Glomerular endothelial cell (primary cell): ENCODE data around the gene PHACTR3. TPM values are rescaled to one million over a fixed set of nuclear protein-coding genes. Genes with fewer than 3 reads are reported as not detected.

ENCODE experiments used
- DNase-seq: peaks from one replicate; pipeline ENCODE4 v3.0.0-alpha.2; 2011; ENCODE audit warnings: low read depth, low spot score; ENCODE audit errors: extremely low read depth
- total RNA-seq: library from RNA; depleted of rRNA; stranded (reverse); fragments of >200 nt; gene quantifications from 2 replicates; pipeline ENCODE4 v1.2.3, GENCODE V29; 2015

Gene PHACTR3
- total RNA-seq, 1 donor from 2014 or later = not detected

GRCh38 chr20:59745201-59745600 lies 140.9 kb downstream of the PHACTR3 start:
- no peak for DNase-seq

- DNase-seq = no peak
Observed at GRCh38 chr20:59745716-59746115, 141.4 kb downstream of the PHACTR3 start.

GRCh38 chr20:59746155-59746554 lies 141.8 kb downstream of the PHACTR3 start:
- DNase-seq = no peak

- DNase-seq = no peak
Observed at GRCh38 chr20:59747671-59748515, 143.6 kb downstream of the PHACTR3 start.

GRCh38 chr20:59748619-59749191 lies 144.4 kb downstream of the PHACTR3 start:
- no peak for DNase-seq

GRCh38 chr20:59749301-59749700 lies 145.0 kb downstream of the PHACTR3 start:
- no peak for DNase-seq

- DNase-seq = no peak
Observed at GRCh38 chr20:59750209-59750840, 146.0 kb downstream of the PHACTR3 start.

- DNase-seq = no peak
Observed at GRCh38 chr20:59751075-59751711, 146.9 kb downstream of the PHACTR3 start.

- DNase-seq = no peak
Observed at GRCh38 chr20:59752101-59752586, 147.8 kb downstream of the PHACTR3 start.

- DNase-seq = no peak
Observed at GRCh38 chr20:59752704-59753460, 148.5 kb downstream of the PHACTR3 start.

GRCh38 chr20:59753836-59754235 lies 149.5 kb downstream of the PHACTR3 start:
- no peak for DNase-seq

- DNase-seq = no peak
Observed at GRCh38 chr20:59754551-59754950, 150.2 kb downstream of the PHACTR3 start.

- no peak for DNase-seq
Observed at GRCh38 chr20:59756241-59756640, 151.9 kb downstream of the PHACTR3 start.

GRCh38 chr20:59764037-59764436 lies 159.7 kb downstream of the PHACTR3 start:
- no peak for DNase-seq

- no peak for DNase-seq
Observed at GRCh38 chr20:59765599-59766177, 161.3 kb downstream of the PHACTR3 start.

GRCh38 chr20:59767656-59768055 lies 163.3 kb downstream of the PHACTR3 start:
- DNase-seq = no peak

- no peak for DNase-seq
Observed at GRCh38 chr20:59770270-59770669, 165.9 kb downstream of the PHACTR3 start.

GRCh38 chr20:59770851-59771250 lies 166.5 kb downstream of the PHACTR3 start:
- no peak for DNase-seq

- DNase-seq = no peak
Observed at GRCh38 chr20:59771506-59772372, 167.4 kb downstream of the PHACTR3 start.
